Right lobe of liver (tissue), 4 donors: ENCODE data around the gene ATOX1.

ENCODE experiments used
- CTCF ChIP-seq, 4 donors: fragments of 200-600 bp in 3 of 4; fragments of 450-650 bp in 1 of 4; IDR thresholded peaks; one replicate each; pipeline versions ENCODE4 v1.5.1 to v1.8.0; 2016 to 2022; ENCODE audit warnings: antibody characterized with exemption in 4 of 4, mild to moderate bottlenecking in 2 of 4
- POLR2A ChIP-seq: fragments of 450-650 bp; IDR thresholded peaks from one replicate; pipeline ENCODE4 v1.6.1; 2017; ENCODE audit warnings: antibody characterized with exemption, mild to moderate bottlenecking
- donor health status: DM: no; HTN: no; CAD: no.
- donor health status: DM: no; HTN: no; CAD: no.
- donor health status: DM: no; HTN: yes; CAD: no.

GRCh38 chr5:151772846-151773561 lies 14.6 kb upstream of the ATOX1 start:
- no peak for TF ChIP-seq CTCF (IDR thresholded peaks at IDR 0.05)
- TF ChIP-seq POLR2A = no peak
